Measurements from ENCODE around the gene YARS1. TPM values are rescaled to one million over a fixed set of nuclear protein-coding genes. Genes with fewer than 3 reads are reported as not detected.

Gene YARS1
- total and polyA plus RNA-seq, 2 of the 4 experiments (the other 2 are of a cell fraction): 100 to 166 TPM

DNA sequence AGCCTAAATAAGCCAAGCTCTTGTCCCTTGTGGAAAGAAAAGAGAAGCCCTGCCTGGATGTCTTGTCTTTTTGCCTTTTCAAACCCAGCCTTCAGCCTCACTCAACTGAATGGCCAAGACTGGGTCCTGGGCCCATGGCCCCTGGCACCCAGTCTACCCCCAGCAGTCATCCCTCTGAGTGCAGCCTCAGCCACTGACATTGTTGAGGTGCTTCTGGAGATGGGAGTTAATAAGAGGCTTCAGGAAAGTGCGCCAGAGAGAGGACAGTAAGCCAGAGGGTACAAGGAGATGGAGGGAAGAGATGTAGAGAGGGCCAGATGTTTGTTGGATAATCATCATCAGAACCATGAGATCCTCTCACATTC lies 46.7 kb upstream of the YARS1 start:
- Histone ChIP-seq H4K8ac (ENCODE audit: low read depth in 2 of 2, low read length in 2 of 2) (no peak overlapping the region), H3K4ac (ENCODE audit: low read depth, low read length) (no peak overlapping the region), H3K36me3 (ENCODE audit: control insufficient read depth, insufficient read depth, low read length) (peaks cover 19% of the 10 kb centered on the region), H3K56ac (ENCODE audit: extremely low read depth, insufficient read depth, low read length) (no peak overlapping the region), H3K4me1 (ENCODE audit: control insufficient read depth, insufficient read depth, low read length) (peaks cover 7% of the 10 kb centered on the region), H3K9ac (ENCODE audit: low read depth, low read length) (no peak overlapping the region), H3K79me1 (ENCODE audit: low read depth in 1 of 2, low read length in 2 of 2) (no peaks in the 10 kb centered on the region), H2BK20ac (ENCODE audit: low read depth, low read length) (no peak overlapping the region), H2AFZ (replicated peaks; ENCODE audit: low read length, poor library complexity) (no peak overlapping the region), H2AK5ac (ENCODE audit: low read depth, low read length) (no peak overlapping the region), H2AK9ac (replicated peaks; ENCODE audit: low read depth, low read length, poor library complexity) (no peak overlapping the region), H3K4me2 (ENCODE audit: low read depth, low read length) (no peak overlapping the region), H3K4me3 (ENCODE audit: insufficient read depth, low read depth, low read length) (no peak overlapping the region), H4K91ac (ENCODE audit: insufficient read depth, low read depth, low read length) (no peak overlapping the region), H3K14ac (replicated peaks; ENCODE audit: low read depth, low read length) (no peak overlapping the region), H2BK5ac (ENCODE audit: low read depth, low read length, poor library complexity, severe bottlenecking) (no peak overlapping the region), H3K9me3 (ENCODE audit: control insufficient read depth, insufficient read depth, low read length) (no peaks in the 10 kb centered on the region), H4K20me1 (ENCODE audit: insufficient read depth, low read length) (no peaks in the 10 kb centered on the region), H3K23ac (ENCODE audit: low read depth, low read length) (no peak overlapping the region), H4K5ac (ENCODE audit: low read depth, low read length) (no peak overlapping the region), H2BK120ac (ENCODE audit: low read depth, low read length) (no peak overlapping the region), H3K27me3 (ENCODE audit: control insufficient read depth, insufficient read depth, low read length) (no peaks in the 10 kb centered on the region), H3K27ac (ENCODE audit: insufficient read depth, low read length) (no peak overlapping the region), H3K9me1 (ENCODE audit: insufficient read depth, low read length) (peaks cover 11% of the 10 kb centered on the region; the same call in 1 of the 2 replicates), H2BK15ac (ENCODE audit: low read depth, low read length) (no peak overlapping the region), H3K18ac (ENCODE audit: low read depth, low read length) (no peak overlapping the region)
- WGBS, 2 experiments (ENCODE audit: extremely low coverage in 2 of 2, insufficient read length in 1 of 2): no CpG with 5 or more reads among the region's 1 CpG
- ATAC-seq (ENCODE audit: low read depth) (no peak), DNase-seq (no peak)
- dilution Hi-C loops (cut with HindIII; ENCODE audit: low sequenced_read_pairs, unreplicated experiment): no loop called here
- in situ Hi-C loops (cut with MboI; ENCODE audit: low sequenced_read_pairs): no loop called here
- BruUV-seq (replicated peaks): no TSS peak
- intact Hi-C loops (cut with micrococcal nuclease): no loop called here
- ChIA-PET CTCF (no interaction called here), POLR2A (ENCODE audit: unreplicated experiment) (no interaction called here)
- TF ChIP-seq MAFK (IDR thresholded peaks at IDR 0.05; ENCODE audit: low read depth, low read length): no peak
- no peak for TF ChIP-seq CHD1 (IDR thresholded peaks at IDR 0.05; ENCODE audit: low read depth, low read length)
- no peak for TF ChIP-seq POLR2A (IDR thresholded peaks at IDR 0.05; ENCODE audit: low read depth, low read length)
- no peak for TF ChIP-seq NFE2L2 (IDR thresholded peaks at IDR 0.05; ENCODE audit: low read depth, low read length)
- TF ChIP-seq MAZ (IDR thresholded peaks at IDR 0.05; ENCODE audit: borderline replicate concordance, low read depth, low read length): no peak
- TF ChIP-seq MXI1 (IDR thresholded peaks at IDR 0.05; ENCODE audit: borderline replicate concordance, low read depth, low read length): no peak
- TF ChIP-seq RAD21 (IDR thresholded peaks at IDR 0.05; ENCODE audit: low read length): no peak
- TF ChIP-seq, protein P1, sequence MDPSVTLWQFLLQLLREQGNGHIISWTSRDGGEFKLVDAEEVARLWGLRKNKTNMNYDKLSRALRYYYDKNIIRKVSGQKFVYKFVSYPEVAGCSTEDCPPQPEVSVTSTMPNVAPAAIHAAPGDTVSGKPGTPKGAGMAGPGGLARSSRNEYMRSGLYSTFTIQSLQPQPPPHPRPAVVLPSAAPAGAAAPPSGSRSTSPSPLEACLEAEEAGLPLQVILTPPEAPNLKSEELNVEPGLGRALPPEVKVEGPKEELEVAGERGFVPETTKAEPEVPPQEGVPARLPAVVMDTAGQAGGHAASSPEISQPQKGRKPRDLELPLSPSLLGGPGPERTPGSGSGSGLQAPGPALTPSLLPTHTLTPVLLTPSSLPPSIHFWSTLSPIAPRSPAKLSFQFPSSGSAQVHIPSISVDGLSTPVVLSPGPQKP (IDR thresholded peaks at IDR 0.05; ENCODE audit: borderline replicate concordance, low read depth, low read length): no peak
- no peak for TF ChIP-seq SMC3 (IDR thresholded peaks at IDR 0.05; ENCODE audit: low read depth, low read length)
- TF ChIP-seq RFX5 (IDR thresholded peaks at IDR 0.05; ENCODE audit: low read depth, low read length): no peak
- no peak for TF ChIP-seq FOS (IDR thresholded peaks at IDR 0.05; ENCODE audit: low read depth, low read length)
- no peak for TF ChIP-seq BHLHE40 (IDR thresholded peaks at IDR 0.05; ENCODE audit: low read depth, low read length)
- TF ChIP-seq, protein P2, sequence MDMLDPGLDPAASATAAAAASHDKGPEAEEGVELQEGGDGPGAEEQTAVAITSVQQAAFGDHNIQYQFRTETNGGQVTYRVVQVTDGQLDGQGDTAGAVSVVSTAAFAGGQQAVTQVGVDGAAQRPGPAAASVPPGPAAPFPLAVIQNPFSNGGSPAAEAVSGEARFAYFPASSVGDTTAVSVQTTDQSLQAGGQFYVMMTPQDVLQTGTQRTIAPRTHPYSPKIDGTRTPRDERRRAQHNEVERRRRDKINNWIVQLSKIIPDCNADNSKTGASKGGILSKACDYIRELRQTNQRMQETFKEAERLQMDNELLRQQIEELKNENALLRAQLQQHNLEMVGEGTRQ (IDR thresholded peaks at IDR 0.05; ENCODE audit: low read depth, low read length): no peak
- TF ChIP-seq RCOR1 (IDR thresholded peaks at IDR 0.05; ENCODE audit: insufficient replicate concordance, low read length): no peak
- no peak for TF ChIP-seq CTCF (conservative IDR thresholded peaks at IDR 0.05; ENCODE audit: low read depth, low read length)
- TF ChIP-seq CEBPB (IDR thresholded peaks at IDR 0.05; ENCODE audit: low read depth, low read length): no peak
